SK-N-SH (cell line): ENCODE results near the gene CHST7. TPM values are rescaled to one million over a fixed set of nuclear protein-coding genes. Genes with fewer than 3 reads are reported as not detected.

Experiments used
- CTCF ChIA-PET: fragments of 300-600, 350-600 bp; formaldehyde crosslinking; extraction: SDS; loops from one replicate; lab custom pipeline; 2021; lab: Yijun Ruan, JAX
- POLR2A ChIA-PET: fragments of 350-600 bp; sonication (Branson Sonifier 250); formaldehyde crosslinking; extraction: SDS; loops from one replicate; lab custom pipeline; 2020; ENCODE audit warnings: antibody characterized with exemption, inconsistent platforms; lab: Yijun Ruan, JAX
- DNase-seq: peaks from one replicate; pipeline ENCODE4 v3.0.0; 2012
- H2AFZ ChIP-seq: fragments of 200-600 bp; sonication (generic); 2 replicates; pipeline ENCODE4 v1.8.1; 2016; ENCODE audit warnings: antibody characterized with exemption, mild to moderate bottlenecking, low read depth
- H3F3A ChIP-seq: fragments of 200-600 bp; sonication (generic); replicated peaks from 2 replicates; pipeline ENCODE3; 2016; ENCODE audit warnings: antibody characterized with exemption, mild to moderate bottlenecking; ENCODE audit not compliant: insufficient read depth
- H3K27ac ChIP-seq, 2 experiments: fragments of 200-500 bp in 1 of 2; fragments of 200-600 bp in 1 of 2; sonication (Bioruptor generic) in 1 of 2; sonication (generic), shearing (Covaris generic) in 1 of 2; 2 replicates each; pipeline versions ENCODE4 v1.5.1 to v1.6.1; 2014 to 2016; ENCODE audit warnings: low read depth in 2 of 2, inconsistent platforms in 1 of 2, low read length in 1 of 2, mild to moderate bottlenecking in 1 of 2, mixed read lengths in 1 of 2
- H3K27me3 ChIP-seq: fragments of 200-600 bp; sonication (generic), shearing (Covaris generic); 2 replicates; pipeline ENCODE4 v1.6.1; 2016; ENCODE audit warnings: mixed run types; ENCODE audit not compliant: insufficient read depth
- H3K36me3 ChIP-seq, 2 experiments: fragments of 200-500 bp in 1 of 2; fragments of 200-600 bp in 1 of 2; sonication (Bioruptor generic) in 1 of 2; sonication (generic) in 1 of 2; replicated peaks in 1 of 2; 2 replicates each; pipeline versions ENCODE3 to v1.5.1; 2014 to 2016; ENCODE audit warnings: low read length in 1 of 2, mild to moderate bottlenecking in 1 of 2; ENCODE audit not compliant: insufficient read depth in 2 of 2, control insufficient read depth in 1 of 2
- H3K4me1 ChIP-seq, 2 experiments: fragments of 200-500 bp in 1 of 2; fragments of 200-600 bp in 1 of 2; sonication (Bioruptor generic) in 1 of 2; sonication (generic), shearing (Covaris generic) in 1 of 2; 2 replicates each; pipeline versions ENCODE4 v1.5.1 to v1.6.1; 2014 to 2016; ENCODE audit warnings: low read depth in 1 of 2, low read length in 1 of 2, mixed run types in 1 of 2; ENCODE audit not compliant: insufficient read depth in 2 of 2, control insufficient read depth in 1 of 2
- H3K4me2 ChIP-seq: fragments of 200-600 bp; sonication (generic), shearing (Covaris generic); 2 replicates; pipeline ENCODE4 v1.6.1; 2017; ENCODE audit warnings: mixed run types
- H3K4me3 ChIP-seq, 2 experiments: fragments of 200-500 bp in 1 of 2; fragments of 200-600 bp in 1 of 2; sonication (Bioruptor generic) in 1 of 2; sonication (generic), shearing (Covaris generic) in 1 of 2; 2 replicates each; pipeline versions ENCODE4 v1.5.1 to v1.8.1; 2014 to 2016; ENCODE audit warnings: low read depth in 2 of 2, inconsistent platforms in 1 of 2, low read length in 1 of 2, mild to moderate bottlenecking in 1 of 2, mixed read lengths in 1 of 2, moderate library complexity in 1 of 2
- H3K79me2 ChIP-seq: fragments of 200-600 bp; sonication (generic); 2 replicates; pipeline ENCODE4 v1.8.1; 2017; ENCODE audit warnings: mild to moderate bottlenecking; ENCODE audit not compliant: insufficient read depth
- H3K9ac ChIP-seq: fragments of 200-600 bp; sonication (generic); 2 replicates; pipeline ENCODE4 v1.6.1; 2017; ENCODE audit warnings: mixed run types
- H3K9me2 ChIP-seq: fragments of 200-600 bp; sonication (generic); 2 replicates; pipeline ENCODE4 v1.6.1; 2017; ENCODE audit warnings: mixed run types
- H3K9me3 ChIP-seq: fragments of 200-600 bp; sonication (generic); 2 replicates; pipeline ENCODE4 v1.6.1; 2017; ENCODE audit warnings: mixed run types, mild to moderate bottlenecking, moderate library complexity
- H4K20me1 ChIP-seq: fragments of 200-600 bp; sonication (generic); 2 replicates; pipeline ENCODE4 v1.6.1; 2017; ENCODE audit warnings: mild to moderate bottlenecking, mixed run types; ENCODE audit not compliant: insufficient read depth
- ELF1 ChIP-seq: IDR thresholded peaks from 2 replicates; pipeline ENCODE4 v1.4.0; 2012
- EP300 ChIP-seq, 2 experiments: IDR thresholded peaks; 2 replicates each; pipeline versions ENCODE4 v1.4.0 to v1.6.1; 2012; ENCODE audit warnings: borderline replicate concordance in 1 of 2, low read depth in 1 of 2, low read length in 1 of 2
- FOSL2 ChIP-seq: IDR thresholded peaks from 2 replicates; pipeline ENCODE4 v1.4.0; 2012; ENCODE audit warnings: low read depth, mild to moderate bottlenecking, moderate library complexity, borderline replicate concordance
- FOXJ3 ChIP-seq: sonication (generic); formaldehyde crosslinking; IDR thresholded peaks from 2 replicates; pipeline ENCODE4 v1.5.1; 2020; ENCODE audit warnings: mild to moderate bottlenecking, missing genetic modification reagents
- FOXM1 ChIP-seq: IDR thresholded peaks from 2 replicates; pipeline ENCODE4 v1.4.0; 2012; ENCODE audit warnings: low read depth, mild to moderate bottlenecking
- GABPA ChIP-seq: IDR thresholded peaks from 2 replicates; pipeline ENCODE4 v1.4.0; 2012; ENCODE audit warnings: low read depth, mild to moderate bottlenecking
- JUND ChIP-seq: IDR thresholded peaks from 2 replicates; pipeline ENCODE4 v1.4.0; 2012
- NRF1 ChIP-seq: IDR thresholded peaks from 2 replicates; pipeline ENCODE4 v1.6.1; 2012; ENCODE audit warnings: low read depth, mild to moderate bottlenecking, low read length
- POLR2AphosphoS5 ChIP-seq: IDR thresholded peaks from 2 replicates; pipeline ENCODE4 v1.6.1; 2012; ENCODE audit warnings: low read depth, low read length
- RAD21 ChIP-seq: IDR thresholded peaks from 2 replicates; pipeline ENCODE4 v1.6.1; 2012; ENCODE audit warnings: mild to moderate bottlenecking, low read length
- RXRA ChIP-seq: IDR thresholded peaks from 2 replicates; pipeline ENCODE4 v1.4.0; 2012; ENCODE audit warnings: low read depth, mild to moderate bottlenecking, borderline replicate concordance
- SIN3A ChIP-seq: IDR thresholded peaks from 2 replicates; pipeline ENCODE4 v1.6.1; 2012; ENCODE audit warnings: low read depth, mild to moderate bottlenecking, low read length, moderate library complexity, borderline replicate concordance
- TAF1 ChIP-seq: IDR thresholded peaks from 2 replicates; pipeline ENCODE4 v1.6.1; 2012; ENCODE audit warnings: low read depth, mild to moderate bottlenecking, low read length, moderate library complexity, borderline replicate concordance
- USF2 ChIP-seq: fragments of 150-350 bp; IDR thresholded peaks from 2 replicates; pipeline ENCODE4 v1.6.1; 2017; ENCODE audit warnings: antibody characterized with exemption, low read length, low read depth, borderline replicate concordance
- ZBTB33 ChIP-seq: IDR thresholded peaks from 2 replicates; pipeline ENCODE4 v1.4.0; 2012; ENCODE audit warnings: low read depth, borderline replicate concordance
- WGBS: methylation state at CpG from one replicate; pipeline ENCODE4 v1.1.6; 2017; ENCODE audit warnings: low lambda C conversion rate; 5-methylcytosine and 5-hydroxymethylcytosine counted together
- polyA plus RNA-seq, 3 experiments: library from polyadenylated mRNA; depleted of rRNA; stranded (reverse); fragments of >200 nt; gene quantifications; 2 replicates each; pipeline ENCODE4 v1.2.3, GENCODE V29; 2012
- TF ChIP-seq, protein P1 (sequence below): IDR thresholded peaks from 2 replicates; pipeline ENCODE4 v1.6.1; 2012; ENCODE audit warnings: mild to moderate bottlenecking, low read depth, low read length, moderate library complexity

Gene CHST7
- polyA plus RNA-seq, 1 of the 3 experiments (the other 2 are of a cell fraction), result 6.2 TPM

DNA sequence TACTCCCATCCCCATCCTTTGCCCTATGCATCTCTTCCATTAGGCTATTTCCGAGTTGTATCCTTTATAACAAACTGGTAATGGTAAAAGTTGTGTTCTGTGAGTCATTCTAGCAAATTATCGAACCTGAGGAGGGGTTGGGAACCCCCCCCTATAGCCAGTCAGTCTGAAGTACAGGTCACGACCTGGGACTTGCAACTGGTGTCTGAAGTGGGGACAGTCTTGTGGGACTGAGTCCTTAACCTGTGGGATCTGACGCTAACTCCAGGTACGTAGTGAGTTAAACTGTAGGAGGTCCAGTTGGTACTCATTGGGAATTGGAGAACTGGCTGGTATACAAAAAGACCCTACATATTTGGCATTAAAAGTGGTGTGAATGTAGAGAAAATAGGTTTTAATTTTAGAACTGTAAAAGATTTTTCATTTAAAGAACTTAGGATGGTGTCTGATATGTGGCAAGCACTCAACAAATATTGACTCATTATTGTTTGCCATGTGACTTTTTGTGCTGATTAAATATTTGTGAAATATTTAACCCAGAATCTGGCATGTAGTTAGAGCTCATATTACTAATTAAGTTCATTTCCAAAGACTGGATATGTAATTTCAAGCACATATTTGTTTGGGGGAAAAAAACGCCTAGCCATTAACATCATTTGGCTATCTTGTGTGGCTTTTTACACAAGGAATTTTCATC lies 50.7 kb downstream of the CHST7 start:
- Histone ChIP-seq H3F3A (no peaks in the 10 kb centered on the region), H3K27me3 (no peaks in the 10 kb centered on the region; the same call in 1 of the 2 replicates), H3K36me3 (no peaks in the 10 kb centered on the region), H3K79me2 (no peaks in the 10 kb centered on the region), H3K4me2 (no peak overlapping the region), H3K9me3 (no peaks in the 10 kb centered on the region), H3K9me2 (no peaks in the 10 kb centered on the region), H3K9ac (no peak overlapping the region), H3K4me3 (no peak overlapping the region), H3K27ac (no peak overlapping the region), H2AFZ (no peak overlapping the region), H4K20me1 (no peaks in the 10 kb centered on the region), H3K4me1 (no peaks in the 10 kb centered on the region)
- ChIA-PET POLR2A (no interaction called here), CTCF (no interaction called here)
- TF ChIP-seq NRF1 (no peak), POLR2AphosphoS5 (no peak), USF2 (no peak), RXRA (no peak), ELF1 (no peak), FOXM1 (no peak), EP300 (IDR thresholded peaks at IDR 0.05; ENCODE audit: borderline replicate concordance in 1 of 2, low read depth in 1 of 2, low read length in 1 of 2) (no peak), GABPA (no peak), SIN3A (no peak), RAD21 (no peak), JUND (no peak), TAF1 (no peak), FOSL2 (no peak), FOXJ3 (CRISPR knock-in tag) (no peak), ZBTB33 (no peak)
- TF ChIP-seq, protein P1, sequence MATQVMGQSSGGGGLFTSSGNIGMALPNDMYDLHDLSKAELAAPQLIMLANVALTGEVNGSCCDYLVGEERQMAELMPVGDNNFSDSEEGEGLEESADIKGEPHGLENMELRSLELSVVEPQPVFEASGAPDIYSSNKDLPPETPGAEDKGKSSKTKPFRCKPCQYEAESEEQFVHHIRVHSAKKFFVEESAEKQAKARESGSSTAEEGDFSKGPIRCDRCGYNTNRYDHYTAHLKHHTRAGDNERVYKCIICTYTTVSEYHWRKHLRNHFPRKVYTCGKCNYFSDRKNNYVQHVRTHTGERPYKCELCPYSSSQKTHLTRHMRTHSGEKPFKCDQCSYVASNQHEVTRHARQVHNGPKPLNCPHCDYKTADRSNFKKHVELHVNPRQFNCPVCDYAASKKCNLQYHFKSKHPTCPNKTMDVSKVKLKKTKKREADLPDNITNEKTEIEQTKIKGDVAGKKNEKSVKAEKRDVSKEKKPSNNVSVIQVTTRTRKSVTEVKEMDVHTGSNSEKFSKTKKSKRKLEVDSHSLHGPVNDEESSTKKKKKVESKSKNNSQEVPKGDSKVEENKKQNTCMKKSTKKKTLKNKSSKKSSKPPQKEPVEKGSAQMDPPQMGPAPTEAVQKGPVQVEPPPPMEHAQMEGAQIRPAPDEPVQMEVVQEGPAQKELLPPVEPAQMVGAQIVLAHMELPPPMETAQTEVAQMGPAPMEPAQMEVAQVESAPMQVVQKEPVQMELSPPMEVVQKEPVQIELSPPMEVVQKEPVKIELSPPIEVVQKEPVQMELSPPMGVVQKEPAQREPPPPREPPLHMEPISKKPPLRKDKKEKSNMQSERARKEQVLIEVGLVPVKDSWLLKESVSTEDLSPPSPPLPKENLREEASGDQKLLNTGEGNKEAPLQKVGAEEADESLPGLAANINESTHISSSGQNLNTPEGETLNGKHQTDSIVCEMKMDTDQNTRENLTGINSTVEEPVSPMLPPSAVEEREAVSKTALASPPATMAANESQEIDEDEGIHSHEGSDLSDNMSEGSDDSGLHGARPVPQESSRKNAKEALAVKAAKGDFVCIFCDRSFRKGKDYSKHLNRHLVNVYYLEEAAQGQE, result no peak
- no peak for DNase-seq
- 60% methylated on average over 6 of the region's 6 CpGs for WGBS
